ENCODE data around the gene SAMD1.
"Not testable (repeated sequence)": the region's sequence is repeated elsewhere in the genome, so short reads cannot be mapped to it uniquely, and the experiment has no call there.

The SAMD1 gene

GRCh38 chr19:14058182-14059092, 32.1 kb downstream of the SAMD1 start:
- DNase-seq: no peak

- no peak for DNase-seq
These were observed 33.7 kb downstream of the SAMD1 start for GRCh38 chr19:14056741-14057356.

GRCh38 chr19:14056069-14056666, 34.4 kb downstream of the SAMD1 start:
- no peak for DNase-seq

- DNase-seq: no peak
These were observed 35.2 kb downstream of the SAMD1 start for GRCh38 chr19:14055396-14055795.

GRCh38 chr19:14054721-14055120, 35.8 kb downstream of the SAMD1 start:
- DNase-seq: no peak

GRCh38 chr19:14054099-14054498, 36.5 kb downstream of the SAMD1 start:
- no peak for DNase-seq

GRCh38 chr19:14053500-14053899, 37.1 kb downstream of the SAMD1 start:
- DNase-seq: no peak

GRCh38 chr19:14053032-14053431, 37.5 kb downstream of the SAMD1 start:
- no peak for DNase-seq

- DNase-seq: no peak
These were observed 38.1 kb downstream of the SAMD1 start for GRCh38 chr19:14052470-14052869.

- DNase-seq: no peak
These were observed 38.6 kb downstream of the SAMD1 start for GRCh38 chr19:14051980-14052379.

GRCh38 chr19:14050961-14051360, 39.6 kb downstream of the SAMD1 start:
- DNase-seq: not testable (repeated sequence)

- DNase-seq: no peak
These were observed 40.0 kb downstream of the SAMD1 start for GRCh38 chr19:14050512-14050911.

GRCh38 chr19:14048443-14049153, 42.0 kb downstream of the SAMD1 start:
- no peak for DNase-seq

GRCh38 chr19:14047866-14048265, 42.7 kb downstream of the SAMD1 start:
- not testable (repeated sequence) for DNase-seq

GRCh38 chr19:14042659-14043608, 47.6 kb downstream of the SAMD1 start:
- DNase-seq: not testable (repeated sequence)

GRCh38 chr19:14039181-14039580, 51.4 kb downstream of the SAMD1 start:
- DNase-seq: no peak
